Right cardiac atrium (tissue), 5 donors: ENCODE results near the gene FAR2. TPM values are rescaled to one million over a fixed set of nuclear protein-coding genes. Genes with fewer than 3 reads are reported as not detected.
A peak's percentile ranks its signal among the peaks of the same experiment; 100 is the strongest.
"Not testable (repeated sequence)": the region's sequence is repeated elsewhere in the genome, so short reads cannot be mapped to it uniquely, and the experiment has no call there.

ENCODE experiments used
- ATAC-seq, 2 donors: fragments of 200-7000 bp; cut with Tn5 transposase; one replicate each; pipeline versions ENCODE4 v1.8.0 to v1.9.1; 2020; ENCODE audit warnings: moderate library complexity in 2 of 2, mild to moderate bottlenecking in 1 of 2
- DNase-seq, 3 donors: peaks; one replicate each; pipeline ENCODE4 v3.0.0-alpha.2; 2020
- H3K27ac ChIP-seq: one replicate; pipeline ENCODE4 v1.5.1; 2013; ENCODE audit warnings: mild to moderate bottlenecking, low read length, control low read depth, moderate library complexity
- H3K27me3 ChIP-seq: one replicate; pipeline ENCODE4 v1.6.1; 2013; ENCODE audit not compliant: control insufficient read depth, insufficient read depth
- H3K4me1 ChIP-seq: one replicate; pipeline ENCODE4 v1.6.1; 2013; ENCODE audit warnings: low read length; ENCODE audit not compliant: control insufficient read depth, insufficient read depth
- H3K4me3 ChIP-seq: one replicate; pipeline ENCODE4 v1.5.1; 2013; ENCODE audit warnings: low read length, control low read depth
- H3K9me3 ChIP-seq: one replicate; pipeline ENCODE4 v1.6.1; 2013; ENCODE audit warnings: low read length; ENCODE audit not compliant: control insufficient read depth
- WGBS: extraction: QIAGEN DNeasy Blood & Tissue Kit; methylation state at CpG from one replicate; pipeline ENCODE4 v1.1.7; 2013; 5-methylcytosine and 5-hydroxymethylcytosine counted together
- intact Hi-C, 4 donors: fragments of 100-400 bp; cut with DNase I; formaldehyde crosslinking; loops; one replicate each; pipeline versions ENCODE4 v1.11.0 to v1.14.0; 2022 to 2023
- polyA plus RNA-seq: library from polyadenylated mRNA; stranded (reverse); fragments of 200-250 nt; gene quantifications from one replicate; pipeline ENCODE4 v1.2.3, GENCODE V29; 2013
- total RNA-seq, 4 donors: library from RNA; stranded (reverse); fragmentation: NEBNext Ultra II Directional; extraction: Animal tissue kit (Norgen Biotek cat#: 25700); gene quantifications; one replicate each; pipeline ENCODE4 v1.2.1, GENCODE V29; 2021
- donor health status: healthy with polysubstance abuse.
- donor health status: DM: no; HTN: yes; CAD: no.
- donor health status: DM: no; HTN: no; CAD: no.
- donor health status: DM: no; HTN: yes; CAD: no; lungs with severe emphysema.
- donor health status: DM: yes; HTN: yes; CAD: no.

FAR2 gene
- total and polyA plus RNA-seq, 5 donors = 2.5 to 9.7 (median 4.1) TPM

DNA sequence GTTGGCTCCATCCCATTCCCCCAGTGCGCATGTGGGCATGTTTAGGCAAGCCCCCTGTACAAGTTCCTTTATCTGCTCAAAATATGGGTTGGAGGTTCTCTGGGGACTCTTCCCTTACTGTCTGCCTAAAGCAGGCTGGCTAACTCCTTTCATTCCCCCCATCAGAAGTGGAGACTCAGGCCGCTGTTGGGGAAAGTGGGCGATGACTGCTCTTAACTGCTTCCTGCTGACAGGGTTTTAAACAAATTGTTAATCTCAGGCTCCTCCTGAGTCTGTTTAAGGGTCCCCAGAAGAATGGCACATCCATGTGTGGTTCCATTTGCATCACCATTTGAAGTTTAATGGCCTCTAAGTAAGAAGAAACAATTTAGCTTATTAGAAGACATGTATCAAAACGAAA is 15.4 kb upstream of the FAR2 start:
- H3K4me1 ChIP-seq = no peaks in the 10 kb centered on the region
- H3K9me3 ChIP-seq = no peaks in the 10 kb centered on the region
- ATAC-seq (no peak), DNase-seq (no peak)
- intact Hi-C loops = no loop called here
- WGBS = 79% methylated on average over 4 of the region's 4 CpGs
- no peaks in the 10 kb centered on the region for H3K27me3 ChIP-seq
- H3K27ac ChIP-seq = no peak overlapping the region
- H3K4me3 ChIP-seq = no peak overlapping the region

DNA sequence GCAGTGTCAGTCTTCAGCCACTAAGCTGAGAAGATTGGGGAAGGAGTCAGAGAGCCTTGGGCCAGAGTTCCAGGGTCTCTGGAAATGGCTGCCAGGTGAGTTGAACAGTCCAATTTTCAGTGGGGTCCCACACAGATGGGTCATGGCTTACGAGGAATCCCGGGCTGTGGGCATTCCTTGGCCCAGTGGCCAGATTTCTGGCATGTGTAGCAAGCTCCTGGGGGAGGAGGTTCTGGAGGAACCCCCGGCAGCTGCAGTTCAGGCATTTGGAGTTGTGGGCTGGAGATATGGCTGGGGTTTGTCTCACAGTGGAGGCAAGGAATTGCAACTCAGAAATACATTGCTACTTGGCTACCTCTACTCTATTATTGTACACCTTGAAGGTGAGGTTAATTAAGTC is 10.8 kb upstream of the FAR2 start:
- DNase-seq, intact Hi-C loops: not testable (repeated sequence)

DNA sequence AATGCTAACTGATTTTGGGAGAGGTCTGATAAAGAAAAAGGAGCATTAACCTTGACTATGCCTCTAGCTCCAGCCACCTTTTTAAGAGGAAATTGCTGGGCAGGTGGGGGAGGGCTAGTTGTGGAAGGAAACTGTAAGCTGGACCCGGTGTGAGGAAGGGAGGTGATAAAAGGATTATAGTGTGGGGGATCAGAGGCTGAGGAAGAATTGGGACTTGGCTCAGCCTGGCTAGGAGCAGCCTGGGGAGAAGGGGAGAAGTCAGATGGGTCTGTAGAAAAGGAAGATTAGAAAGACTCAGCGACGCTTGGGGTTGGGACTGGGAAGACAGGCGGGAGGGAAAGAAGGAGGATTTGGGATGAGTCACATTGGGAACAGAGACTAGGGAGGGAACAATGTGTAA is 10.2 kb upstream of the FAR2 start:
- DNase-seq, H3K27me3 ChIP-seq, intact Hi-C loops, H3K27ac ChIP-seq, H3K9me3 ChIP-seq, H3K4me1 ChIP-seq, ATAC-seq, H3K4me3 ChIP-seq: not testable (repeated sequence)
- 69% methylated on average over 4 of the region's 4 CpGs for WGBS

More for the DNA sequence above, 10.8 kb upstream of the FAR2 start:
- H3K9me3 ChIP-seq, H3K27ac ChIP-seq, ATAC-seq, H3K4me1 ChIP-seq, H3K27me3 ChIP-seq, H3K4me3 ChIP-seq: not testable (repeated sequence)
- WGBS = 84% methylated on average over 3 of the region's 3 CpGs

DNA sequence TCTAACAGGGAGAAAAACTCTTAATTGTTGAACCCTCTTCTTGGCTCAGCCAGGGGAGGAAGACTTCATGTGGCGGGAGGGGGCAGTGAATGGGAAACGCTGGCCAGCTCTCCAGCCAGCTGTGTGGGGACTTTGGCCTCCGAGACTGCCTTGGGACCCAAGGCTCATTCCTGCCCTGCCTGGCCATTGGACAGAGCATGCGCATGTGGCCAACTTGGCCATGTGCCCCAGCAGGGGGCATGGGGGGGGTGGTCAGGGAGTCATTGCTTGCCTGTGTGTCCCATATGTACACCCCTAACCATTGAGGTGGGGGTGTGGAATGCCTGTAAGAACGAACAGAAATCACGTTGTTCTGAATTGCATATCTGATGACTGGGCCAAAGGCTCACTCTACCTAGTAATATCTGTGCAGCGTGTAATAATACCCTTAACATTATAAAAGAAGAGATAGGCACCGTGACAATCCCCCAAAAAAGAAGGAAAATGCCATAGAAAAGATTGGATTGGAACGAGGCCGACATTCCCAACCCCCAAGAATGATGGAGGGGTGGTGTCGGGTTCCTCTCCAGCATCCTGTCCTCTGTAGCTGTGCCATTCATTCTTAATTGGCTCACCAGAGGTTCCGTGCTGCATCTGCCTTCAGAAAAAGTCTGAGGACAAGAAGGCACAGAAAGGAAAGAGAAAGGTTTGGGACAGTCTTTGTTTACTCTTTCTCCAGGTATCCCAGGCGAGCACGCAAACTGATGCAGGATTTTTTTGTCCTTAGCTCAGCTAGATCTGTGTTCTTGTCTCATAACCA is 3.5 kb upstream of the FAR2 start:
- intact Hi-C loops = no loop called here
- H3K9me3 ChIP-seq = no peaks in the 10 kb centered on the region
- ATAC-seq = no peak
- H3K27ac ChIP-seq = no peak overlapping the region
- no peaks in the 10 kb centered on the region for H3K4me1 ChIP-seq
- no peaks in the 10 kb centered on the region for H3K27me3 ChIP-seq
- 90% methylated on average over 14 of the region's 14 CpGs for WGBS
- no peak overlapping the region for H3K4me3 ChIP-seq
- DNase-seq = no peak

DNA sequence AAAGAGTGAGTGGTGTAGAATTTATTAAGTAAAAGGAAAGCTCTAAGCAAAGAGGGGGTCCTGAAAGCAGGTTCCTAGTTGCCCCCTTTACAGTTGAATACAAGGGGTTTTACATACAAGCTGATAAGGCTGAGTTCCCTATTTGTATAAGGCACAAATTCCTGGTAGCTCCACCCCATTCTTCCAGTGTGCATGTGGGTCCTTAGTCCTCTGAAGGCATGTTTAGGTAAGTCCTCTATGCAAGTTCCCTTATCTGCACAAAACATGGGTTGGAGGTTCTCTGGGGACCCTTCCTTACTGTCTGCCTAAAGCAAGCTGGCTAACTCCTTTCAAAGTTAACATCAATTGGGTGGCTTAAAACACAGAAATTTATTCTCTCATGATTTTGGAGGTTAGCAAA is 2.9 kb upstream of the FAR2 start:
- Histone ChIP-seq H3K27ac (no peak overlapping the region), H3K27me3 (no peaks in the 10 kb centered on the region), H3K4me1 (no peaks in the 10 kb centered on the region), H3K4me3 (no peak overlapping the region), H3K9me3 (no peaks in the 10 kb centered on the region)
- intact Hi-C loops = no loop called here
- DNase-seq (no peak), ATAC-seq (no peak)

DNA sequence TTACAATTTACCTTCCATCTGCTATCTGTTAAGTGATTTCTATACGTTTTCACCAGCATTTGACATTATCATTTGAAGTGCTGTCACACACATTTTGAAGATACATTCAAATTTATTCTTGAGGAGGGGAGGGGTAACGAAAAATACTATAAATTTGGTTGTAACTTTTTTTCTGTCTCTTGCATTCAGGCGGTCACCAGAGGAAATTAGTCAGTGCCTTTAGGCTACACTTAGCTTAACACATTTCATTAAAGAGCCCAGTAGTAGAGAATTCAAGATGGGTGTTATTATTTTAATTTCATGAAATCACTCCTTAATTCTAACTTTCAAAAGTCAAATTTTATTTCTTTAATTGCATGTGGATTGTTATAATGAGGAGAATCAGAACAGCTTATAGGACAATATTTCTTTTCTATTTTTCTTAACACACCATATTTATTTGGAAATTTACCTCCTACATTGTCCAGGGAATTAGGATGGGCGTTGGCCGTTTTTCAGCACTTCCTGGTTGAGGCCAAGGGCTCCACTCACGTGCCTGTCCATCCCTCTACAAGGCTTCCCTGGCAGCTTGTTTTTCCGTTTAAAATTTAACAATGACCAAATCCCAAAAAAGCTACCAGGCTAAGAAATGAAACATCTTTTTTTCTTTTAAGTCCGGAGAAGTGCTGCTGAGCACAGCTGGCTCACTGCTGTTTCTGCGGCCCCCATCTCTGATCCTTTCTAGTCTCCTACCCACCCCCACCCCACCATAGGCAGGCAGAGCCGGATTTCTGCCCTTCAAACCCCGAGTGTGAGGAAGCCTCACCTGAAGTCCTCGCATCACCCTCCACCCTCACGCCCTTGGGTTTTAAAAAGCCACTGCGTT is 1.1 kb upstream of the FAR2 start:
- Histone ChIP-seq H3K4me3 (peak overlapping the region; percentile 59), H3K27ac (peak overlapping the region; percentile 42), H3K9me3 (no peaks in the 10 kb centered on the region), H3K27me3 (no peaks in the 10 kb centered on the region), H3K4me1 (no peaks in the 10 kb centered on the region)
- peak; percentile 44 to 70 (median 60) for DNase-seq
- ATAC-seq = peak; percentile 8 to 63
- 20% methylated on average over 14 of the region's 14 CpGs for WGBS
- intact Hi-C loops = no loop called here

DNA sequence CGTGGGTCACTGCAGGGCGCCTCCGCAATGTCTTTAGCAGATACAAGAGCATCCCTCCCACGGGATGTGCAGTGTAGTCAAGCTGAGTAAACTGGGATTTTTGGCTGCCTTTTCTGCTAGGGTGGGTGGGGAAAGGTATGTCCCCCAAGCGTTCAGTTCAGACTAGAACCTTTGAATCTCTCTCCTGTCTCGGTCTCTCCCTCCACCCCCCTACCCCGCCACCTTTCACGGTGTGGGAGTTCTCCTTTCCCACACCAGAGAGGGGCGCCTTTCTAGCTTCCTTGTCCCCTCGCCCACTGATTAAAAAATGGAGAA is 525 bp upstream of the FAR2 start:
- no peak for DNase-seq
- WGBS = 2% methylated on average over 10 of the region's 10 CpGs

DNA sequence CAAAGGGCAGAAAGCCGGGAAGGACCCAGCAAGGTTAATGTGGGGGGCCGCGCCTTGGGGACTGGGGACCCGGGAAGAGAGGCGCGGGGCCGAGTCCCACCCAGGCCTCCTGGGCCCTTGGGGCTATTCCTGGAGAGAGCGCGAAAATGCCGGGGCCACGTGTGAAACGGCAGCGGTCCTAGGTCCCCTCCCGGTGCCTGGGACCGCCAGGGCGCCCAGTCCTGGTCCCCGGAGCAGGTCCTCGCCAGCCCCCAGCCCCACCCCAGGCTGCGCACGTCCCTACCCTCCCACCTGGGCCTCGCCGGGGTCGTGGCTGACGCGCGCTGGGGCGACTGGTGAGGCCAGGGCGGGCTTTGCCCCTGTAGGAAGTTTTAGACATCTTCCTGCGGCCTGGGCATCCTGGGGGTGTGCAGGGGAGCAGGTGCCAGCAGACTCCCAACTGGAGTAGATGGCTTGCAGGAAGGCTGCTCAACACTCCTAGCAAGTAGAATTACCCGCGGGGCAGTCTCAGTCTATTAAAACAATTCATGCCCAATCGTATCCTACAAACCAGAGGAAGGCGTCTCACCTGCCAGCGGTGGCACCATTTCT is 708 bp downstream of the FAR2 start:
- no peak overlapping the region for H3K27ac ChIP-seq
- ATAC-seq = peak; percentile 38 to 52

More for the DNA sequence above, 525 bp upstream of the FAR2 start:
- Histone ChIP-seq H3K9me3 (no peaks in the 10 kb centered on the region), H3K27ac (peak overlapping the region; percentile 42), H3K27me3 (no peaks in the 10 kb centered on the region), H3K4me1 (peaks cover 2% of the 10 kb centered on the region), H3K4me3 (peak overlapping the region; percentile 59)
- ATAC-seq = peak; percentile 19 to 44
- intact Hi-C loops = no loop called here

DNA sequence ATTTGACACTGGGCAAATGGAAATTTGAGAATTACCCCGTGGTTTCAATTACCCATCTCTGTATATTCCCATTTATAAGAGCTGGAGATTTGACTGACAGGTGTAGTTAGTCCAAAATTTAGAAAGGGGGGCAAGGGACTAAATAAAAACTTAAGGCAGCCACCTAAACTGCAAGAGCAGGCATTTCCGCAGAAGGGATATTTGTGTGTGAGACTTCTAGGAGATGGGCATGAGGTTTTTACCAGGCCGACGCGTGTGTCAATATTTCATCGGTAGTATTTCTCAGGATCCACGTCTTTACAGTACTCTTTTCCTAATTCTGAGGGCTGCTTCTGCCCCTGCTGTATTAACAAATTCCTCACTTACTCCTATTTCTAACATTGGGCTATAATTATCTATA is 1.4 kb downstream of the FAR2 start:
- ATAC-seq (no peak), DNase-seq (no peak)
- intact Hi-C loops = no loop called here
- WGBS = 86% methylated on average over 7 of the region's 7 CpGs
- Histone ChIP-seq H3K9me3 (no peaks in the 10 kb centered on the region), H3K27me3 (no peaks in the 10 kb centered on the region), H3K4me3 (no peak overlapping the region), H3K27ac (no peak overlapping the region), H3K4me1 (peaks cover 5% of the 10 kb centered on the region)

More for the DNA sequence above, 708 bp downstream of the FAR2 start:
- DNase-seq = peak in 2 of 3 donors; percentile 51 to 61
- peak overlapping the region; percentile 59 for H3K4me3 ChIP-seq
- intact Hi-C loops = no loop called here
- H3K27me3 ChIP-seq = no peaks in the 10 kb centered on the region
- 25% methylated on average over 34 of the region's 34 CpGs for WGBS
- H3K9me3 ChIP-seq = no peaks in the 10 kb centered on the region
- H3K4me1 ChIP-seq = peaks cover 2% of the 10 kb centered on the region

DNA sequence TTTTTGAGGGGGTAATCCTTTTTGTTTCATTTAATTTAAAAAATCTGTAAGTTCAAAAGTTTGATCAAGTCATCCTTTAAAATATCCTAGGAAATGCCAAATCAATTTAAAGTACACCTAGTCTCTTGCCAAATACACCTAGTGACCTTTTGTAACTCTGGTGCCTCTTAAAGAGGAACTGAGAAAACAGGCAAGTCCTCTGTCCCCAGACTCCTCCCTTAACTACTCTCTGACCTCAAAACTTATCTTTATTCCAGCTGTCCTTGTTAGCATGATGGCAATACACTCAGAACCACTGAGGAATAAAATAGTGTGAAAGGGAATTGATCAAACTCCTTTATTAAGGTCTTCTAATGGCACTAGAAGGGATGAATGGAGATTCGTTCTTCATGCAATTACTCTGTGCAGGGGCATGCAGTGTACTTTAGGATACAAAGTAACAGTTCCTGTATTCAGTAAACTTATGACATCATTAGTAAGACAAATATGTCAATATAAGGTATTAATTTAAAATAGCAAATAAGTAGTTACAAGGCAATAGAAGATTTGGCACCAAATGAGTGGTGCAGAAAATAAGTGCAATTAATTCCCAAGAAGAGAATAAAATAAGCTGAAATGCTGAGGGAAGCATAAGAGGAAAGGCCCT is 3.3 kb downstream of the FAR2 start:
- Histone ChIP-seq H3K4me1 (peaks cover 7% of the 10 kb centered on the region), H3K27ac (no peak overlapping the region)
- ATAC-seq = no peak

More for the DNA sequence above, 3.3 kb downstream of the FAR2 start:
- Histone ChIP-seq H3K4me3 (no peak overlapping the region), H3K9me3 (no peaks in the 10 kb centered on the region), H3K27me3 (no peaks in the 10 kb centered on the region)
- 61% methylated on average over 1 of the region's 1 CpG for WGBS
- intact Hi-C loops = no loop called here
- DNase-seq = no peak
